PFSK-1 (cell line): Measurements from ENCODE around the gene NOTUM.

Experiments
- POLR2AphosphoS5 ChIP-seq: IDR thresholded peaks from 2 replicates; pipeline ENCODE4 v1.6.1; 2012; ENCODE audit warnings: low read depth, mild to moderate bottlenecking, control low read depth, low read length, moderate library complexity
- TAF1 ChIP-seq: IDR thresholded peaks from 2 replicates; pipeline ENCODE4 v1.6.1; 2012; ENCODE audit warnings: low read length, control low read depth, borderline replicate concordance; ENCODE audit not compliant: insufficient read depth

DNA sequence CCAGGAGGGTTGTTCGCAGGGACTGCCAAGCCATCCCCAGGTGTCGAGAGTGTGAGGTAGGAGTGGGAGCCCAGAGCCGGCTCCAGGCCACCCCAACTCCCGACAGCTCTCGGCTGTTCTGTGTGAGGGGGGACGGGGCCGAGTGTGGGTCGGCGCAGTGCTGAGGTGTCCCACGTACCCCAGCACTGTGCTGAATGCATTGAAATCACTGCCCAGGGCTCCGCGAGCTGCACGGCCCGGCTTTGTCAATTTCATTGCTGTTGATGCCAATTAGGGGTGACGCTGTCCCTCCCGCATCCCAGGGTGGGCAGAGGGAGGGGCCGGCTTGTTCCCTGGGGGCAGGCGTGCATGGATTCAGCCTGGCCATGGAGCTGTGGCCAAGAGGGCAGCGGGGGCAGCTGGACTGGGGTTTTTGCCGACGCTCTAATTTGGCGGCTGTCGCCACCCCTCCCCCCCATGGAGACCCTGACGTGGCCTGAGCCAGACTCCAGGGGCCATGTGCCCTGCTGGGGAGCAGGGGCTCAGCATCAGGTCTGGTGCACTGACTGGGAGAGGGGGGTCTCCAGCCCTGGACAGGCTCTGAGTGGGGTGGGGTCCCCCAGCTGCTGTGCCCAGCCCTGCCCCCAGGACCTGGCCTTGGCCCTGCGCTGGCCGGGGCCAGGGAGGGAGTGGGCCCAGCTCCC lies 47.4 kb upstream of the NOTUM start:
- no peak for TF ChIP-seq POLR2AphosphoS5
- no peak for TF ChIP-seq TAF1
